ENCODE data around the gene CGN.

Gene CGN

DNA sequence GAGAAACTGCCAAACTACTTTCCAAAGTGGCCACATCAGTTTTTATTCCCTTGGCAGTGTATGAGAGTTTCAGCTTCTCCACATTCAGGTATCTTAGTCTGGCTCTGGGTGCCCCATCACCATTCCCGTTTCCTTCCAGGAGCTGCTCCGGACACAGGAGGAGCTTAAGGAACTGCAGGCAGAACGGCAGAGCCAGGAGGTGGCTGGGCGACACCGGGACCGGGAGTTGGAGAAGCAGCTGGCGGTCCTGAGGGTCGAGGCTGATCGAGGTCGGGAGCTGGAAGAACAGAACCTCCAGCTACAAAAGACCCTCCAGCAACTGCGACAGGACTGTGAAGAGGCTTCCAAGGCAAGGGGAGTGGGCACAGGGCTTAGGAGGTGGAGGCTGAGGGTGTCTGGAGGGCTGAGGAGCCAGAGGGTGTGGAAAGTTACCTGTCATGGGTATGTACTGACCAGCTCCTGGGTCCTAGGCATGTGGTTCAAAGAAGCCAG lies 18.1 kb downstream of the CGN start:
- DNase-seq = no peak

DNA sequence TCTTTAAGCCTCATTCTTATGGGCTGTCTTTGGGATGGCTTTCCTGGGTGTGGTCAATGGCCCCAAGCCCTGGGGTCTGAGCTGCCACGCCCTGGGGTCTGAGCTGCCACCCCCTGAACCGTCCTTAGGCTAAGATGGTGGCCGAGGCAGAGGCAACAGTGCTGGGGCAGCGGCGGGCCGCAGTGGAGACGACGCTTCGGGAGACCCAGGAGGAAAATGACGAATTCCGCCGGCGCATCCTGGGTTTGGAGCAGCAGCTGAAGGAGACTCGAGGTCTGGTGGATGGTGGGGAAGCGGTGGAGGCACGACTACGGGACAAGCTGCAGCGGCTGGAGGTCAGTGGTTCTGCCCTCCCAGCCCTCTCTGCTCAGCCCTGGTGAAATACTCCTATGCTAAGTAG lies 18.6 kb downstream of the CGN start:
- DNase-seq = no peak

DNA sequence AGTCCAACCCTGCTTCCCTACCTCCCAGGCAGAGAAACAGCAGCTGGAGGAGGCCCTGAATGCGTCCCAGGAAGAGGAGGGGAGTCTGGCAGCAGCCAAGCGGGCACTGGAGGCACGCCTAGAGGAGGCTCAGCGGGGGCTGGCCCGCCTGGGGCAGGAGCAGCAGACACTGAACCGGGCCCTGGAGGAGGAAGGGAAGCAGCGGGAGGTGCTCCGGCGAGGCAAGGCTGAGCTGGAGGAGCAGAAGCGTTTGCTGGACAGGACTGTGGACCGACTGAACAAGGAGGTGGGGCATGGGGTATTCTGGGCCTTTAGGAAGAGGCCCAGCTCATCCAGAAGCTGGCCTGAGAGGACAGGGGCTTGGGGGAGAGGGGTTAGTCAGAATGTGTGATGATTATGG lies 19.3 kb downstream of the CGN start:
- DNase-seq = no peak

DNA sequence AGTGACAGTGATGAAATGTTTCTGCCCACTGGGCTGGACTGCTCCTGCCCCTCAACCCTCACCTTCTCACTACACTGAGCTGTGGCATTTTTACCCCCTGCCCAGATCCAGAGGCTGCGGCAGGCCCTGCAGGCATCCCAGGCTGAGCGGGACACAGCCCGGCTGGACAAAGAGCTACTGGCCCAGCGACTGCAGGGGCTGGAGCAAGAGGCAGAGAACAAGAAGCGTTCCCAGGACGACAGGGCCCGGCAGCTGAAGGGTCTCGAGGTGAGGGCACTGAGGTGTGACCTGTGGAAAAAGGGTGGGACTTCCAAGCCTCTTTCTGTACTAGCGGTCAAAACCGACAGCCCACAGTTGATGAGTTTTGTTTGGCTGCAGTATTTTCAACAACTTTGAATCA lies 22.7 kb downstream of the CGN start:
- no peak for DNase-seq

DNA sequence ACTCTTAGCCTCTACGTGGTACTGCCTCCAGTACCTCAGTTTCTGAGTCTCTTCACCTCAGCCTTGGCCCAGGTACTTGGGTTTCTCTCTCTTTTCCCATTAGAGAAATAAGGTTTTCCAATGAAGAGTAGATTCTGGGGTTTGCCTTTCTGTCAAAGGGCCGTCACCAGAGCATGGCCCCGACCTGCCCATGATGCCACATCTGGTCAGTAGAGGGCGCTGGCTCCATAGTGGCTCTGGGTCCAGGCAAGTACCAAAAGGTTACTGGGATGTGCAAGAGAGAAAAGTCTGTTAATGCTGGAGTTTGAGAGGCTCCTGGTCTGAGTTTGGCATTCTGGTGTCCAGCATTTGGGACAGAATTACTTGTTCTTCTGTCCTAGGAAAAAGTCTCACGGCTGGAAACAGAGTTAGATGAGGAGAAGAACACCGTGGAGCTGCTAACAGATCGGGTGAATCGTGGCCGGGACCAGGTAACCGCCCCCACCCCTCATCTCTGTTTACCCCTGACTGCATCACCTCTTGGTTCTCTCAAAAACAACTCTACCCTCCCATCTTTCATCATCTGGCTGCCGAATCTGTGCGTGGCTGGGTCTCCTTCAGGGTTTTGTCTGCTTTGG lies 23.6 kb downstream of the CGN start:
- DNase-seq = peak; percentile 56

DNA sequence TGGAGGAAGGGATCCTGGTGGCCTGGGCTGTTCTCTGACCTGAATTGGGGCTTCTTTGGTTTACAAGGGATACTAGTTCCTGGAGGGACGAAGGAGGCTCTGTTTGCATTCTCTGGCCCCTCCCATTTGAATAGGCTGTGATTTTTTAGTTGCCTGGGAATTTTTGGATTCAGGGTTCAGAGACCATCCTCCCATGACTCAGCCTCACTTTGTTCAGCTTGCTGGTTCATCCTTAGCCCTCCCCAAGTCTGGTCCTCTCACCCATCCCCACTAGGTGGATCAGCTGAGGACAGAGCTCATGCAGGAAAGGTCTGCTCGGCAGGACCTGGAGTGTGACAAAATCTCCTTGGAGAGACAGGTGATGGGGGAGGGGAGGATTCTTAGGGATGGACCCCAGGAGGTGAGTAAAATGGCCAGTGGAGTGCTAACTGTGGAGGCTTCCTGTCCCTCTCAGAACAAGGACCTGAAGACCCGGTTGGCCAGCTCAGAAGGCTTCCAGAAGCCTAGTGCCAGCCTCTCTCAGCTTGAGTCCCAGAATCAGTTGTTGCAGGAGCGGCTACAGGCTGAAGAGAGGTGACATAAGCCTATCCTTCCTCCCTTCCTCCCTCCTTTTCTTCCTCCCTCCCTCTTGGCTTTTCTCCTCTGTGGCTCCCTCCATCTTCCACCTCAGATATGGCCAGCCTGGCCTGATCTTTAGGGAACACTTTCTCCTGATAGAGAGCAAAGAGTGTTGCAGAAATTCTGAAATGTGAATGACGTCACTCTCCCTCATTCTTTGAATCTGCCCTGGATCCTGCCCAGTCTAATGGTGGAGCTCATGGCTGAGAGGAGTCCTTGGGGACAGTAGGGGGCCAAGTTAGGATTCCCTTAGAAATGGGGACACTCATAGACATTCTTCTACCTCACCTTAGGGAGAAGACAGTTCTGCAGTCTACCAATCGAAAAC lies 24.4 kb downstream of the CGN start:
- no peak for DNase-seq

DNA sequence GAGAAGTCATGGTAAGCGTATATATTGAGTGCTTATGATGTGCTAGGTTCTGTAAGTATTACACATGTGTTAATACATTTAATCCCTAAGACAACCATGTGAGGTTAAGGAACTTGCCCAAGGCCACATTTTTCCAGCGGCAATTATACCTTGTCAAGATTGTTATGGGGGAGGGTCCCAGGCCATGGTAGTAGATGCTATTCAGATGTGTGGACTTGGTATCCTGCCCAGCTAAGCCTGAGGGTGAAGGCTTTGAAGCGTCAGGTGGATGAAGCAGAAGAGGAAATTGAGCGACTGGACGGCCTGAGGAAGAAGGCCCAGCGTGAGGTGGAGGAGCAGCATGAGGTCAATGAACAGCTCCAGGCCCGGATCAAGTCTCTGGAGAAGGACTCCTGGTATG lies 25.3 kb downstream of the CGN start:
- no peak for DNase-seq

DNA sequence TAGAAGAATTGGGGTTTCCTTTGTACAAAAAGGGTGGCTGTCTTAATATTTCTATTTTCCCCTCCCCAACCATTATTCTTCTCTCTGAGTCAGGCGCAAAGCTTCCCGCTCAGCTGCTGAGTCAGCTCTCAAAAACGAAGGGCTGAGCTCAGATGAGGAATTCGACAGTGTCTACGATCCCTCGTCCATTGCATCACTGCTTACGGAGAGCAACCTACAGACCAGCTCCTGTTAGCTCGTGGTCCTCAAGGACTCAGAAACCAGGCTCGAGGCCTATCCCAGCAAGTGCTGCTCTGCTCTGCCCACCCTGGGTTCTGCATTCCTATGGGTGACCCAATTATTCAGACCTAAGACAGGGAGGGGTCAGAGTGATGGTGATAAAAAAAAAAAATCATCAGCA lies 25.9 kb downstream of the CGN start:
- DNase-seq = no peak

DNA sequence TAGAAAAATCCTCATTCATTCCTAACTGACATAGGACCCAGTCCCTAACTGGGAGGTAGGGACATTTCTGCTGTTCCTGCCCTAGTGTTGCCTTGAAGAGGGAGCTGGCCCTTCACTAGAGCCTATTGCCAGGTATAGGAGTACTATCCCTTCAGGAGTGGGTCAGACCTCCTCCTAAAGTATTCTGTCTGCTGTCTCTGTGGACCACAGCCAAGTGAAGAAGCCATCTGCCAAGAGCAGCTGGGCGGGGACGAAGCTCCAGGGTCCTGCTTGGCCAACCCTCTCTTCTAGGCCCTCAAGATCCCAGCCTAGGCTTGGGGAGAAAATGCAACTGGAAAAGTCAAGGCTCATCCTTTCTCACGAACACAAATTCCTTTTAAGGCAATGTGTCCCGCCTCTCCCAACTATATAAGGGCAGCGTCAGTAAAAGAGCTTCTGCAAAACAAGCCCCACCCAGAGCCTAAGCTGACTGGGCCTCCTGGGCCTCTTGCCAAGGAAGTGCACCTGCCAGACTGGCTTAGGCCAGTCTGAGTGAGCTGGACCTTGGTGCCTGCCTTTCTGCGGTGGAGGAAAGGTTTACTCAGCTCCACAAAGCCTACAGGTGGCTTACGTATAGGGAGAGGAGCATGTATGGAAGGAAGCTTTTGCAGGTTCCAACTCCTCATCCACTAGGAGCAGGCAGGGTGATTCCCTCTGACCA lies 28.3 kb downstream of the CGN start:
- DNase-seq = peak; percentile 16

DNA sequence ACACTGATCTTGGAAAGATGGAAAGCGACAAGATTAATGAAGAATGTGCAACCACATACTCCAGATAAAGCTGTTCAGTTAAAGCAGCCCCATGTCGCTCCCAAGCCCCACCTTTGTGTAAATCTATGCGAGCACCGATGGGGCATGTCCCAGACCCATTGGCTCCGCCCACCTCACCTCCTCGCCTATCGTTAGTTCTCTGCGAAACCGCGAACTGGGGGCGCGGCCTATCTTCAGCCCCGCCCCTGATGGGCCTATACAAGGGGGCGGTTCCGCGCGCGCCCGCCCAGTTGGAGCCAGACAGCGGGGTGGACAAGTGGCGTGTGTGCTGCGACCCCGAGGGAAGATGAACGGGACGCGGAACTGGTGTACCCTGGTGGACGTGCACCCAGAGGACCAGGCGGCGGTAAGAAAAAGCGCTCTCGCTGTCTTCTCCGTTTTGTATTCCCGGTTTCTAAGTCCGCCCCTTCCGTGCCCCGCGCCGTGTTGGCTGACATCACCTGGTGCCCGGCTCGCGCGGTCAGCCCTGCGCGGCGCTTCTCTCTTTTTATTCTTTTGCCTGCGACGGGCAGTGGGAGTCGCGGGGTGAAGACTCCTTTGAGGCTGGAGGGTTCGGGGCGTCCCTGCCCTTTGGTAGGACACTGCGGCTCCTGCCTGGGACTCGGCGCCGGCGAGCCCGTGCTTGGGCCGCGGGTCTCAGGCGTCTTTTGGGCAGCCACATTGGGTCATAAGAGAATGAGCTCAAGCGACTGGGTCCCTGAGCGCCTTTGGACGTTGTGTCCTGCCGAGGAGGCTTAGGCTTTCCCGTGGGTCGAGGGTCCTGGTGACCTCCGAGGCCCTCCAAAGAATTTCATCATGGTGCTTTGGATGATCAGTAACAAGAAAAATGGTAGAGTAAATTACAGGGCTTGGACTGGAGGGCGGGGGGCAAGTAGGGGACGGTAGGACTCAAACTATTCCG lies 29.1 kb downstream of the CGN start, which contains the start of gene TUFT1:
TUFT1 (plus strand) TSS at position 289 of the 961 bp plus-strand sequence; CDS start at position 347, 58 bp downstream.
- peak; percentile 91 for DNase-seq

DNA sequence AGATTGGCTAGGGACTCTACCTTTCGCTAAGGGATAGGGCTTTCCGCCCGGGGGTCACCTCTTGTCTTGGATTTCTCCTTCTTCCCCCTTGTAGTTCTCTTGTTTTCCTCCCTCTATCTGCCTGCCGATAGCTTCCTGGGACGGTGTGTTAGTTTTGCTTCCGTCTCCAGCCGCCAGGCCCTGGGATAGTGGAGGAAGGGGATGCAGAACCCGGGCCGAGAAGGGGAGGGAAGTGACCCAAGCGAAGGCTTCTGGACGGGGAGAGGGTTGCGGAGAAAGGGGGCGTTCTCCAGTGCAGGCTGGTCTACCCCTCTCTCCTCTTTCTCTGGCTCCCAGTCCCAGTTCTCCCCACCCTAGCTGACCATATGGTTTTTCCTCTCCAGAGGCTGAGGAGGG lies 29.8 kb downstream of the CGN start:
- DNase-seq = no peak

DNA sequence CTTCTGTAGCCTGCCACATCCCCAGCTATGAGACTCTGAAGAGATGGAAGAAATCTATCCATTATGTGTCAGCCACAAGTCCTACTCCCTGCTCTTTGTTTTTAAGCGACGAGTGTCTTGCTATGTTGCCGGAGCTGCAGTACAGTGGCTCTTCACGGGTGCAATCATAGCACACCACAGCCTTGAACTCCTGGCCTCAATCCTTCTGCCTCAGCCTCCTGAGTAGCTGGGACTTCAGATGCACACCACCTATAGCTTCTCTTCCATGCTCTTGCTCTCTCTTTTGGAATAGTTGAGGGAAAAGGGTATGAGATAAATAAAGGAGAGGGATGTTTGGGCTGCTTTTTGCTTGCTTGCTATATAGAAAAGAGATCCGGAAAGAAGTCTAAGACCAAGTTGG lies 30.6 kb downstream of the CGN start:
- DNase-seq = no peak

DNA sequence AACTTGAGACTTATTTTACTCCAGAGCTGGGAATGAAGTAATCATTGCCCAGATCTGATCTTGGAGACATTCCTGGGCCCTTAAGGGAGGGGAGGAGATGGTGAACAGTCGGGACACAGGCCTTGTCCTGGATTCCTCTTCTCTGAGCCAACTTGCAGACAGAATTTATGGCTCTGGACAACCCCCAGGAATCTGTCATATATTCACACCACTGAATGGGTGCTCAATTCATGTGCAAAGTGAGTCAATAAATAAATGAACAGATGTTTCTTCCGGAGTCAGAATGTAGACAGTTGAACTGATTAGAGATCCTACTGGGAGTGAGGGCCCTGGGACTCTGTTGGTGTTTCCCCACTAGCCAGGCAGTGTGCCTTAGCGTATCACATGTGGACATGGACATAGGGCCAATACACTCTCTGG lies 31.5 kb downstream of the CGN start:
- DNase-seq = no peak

DNA sequence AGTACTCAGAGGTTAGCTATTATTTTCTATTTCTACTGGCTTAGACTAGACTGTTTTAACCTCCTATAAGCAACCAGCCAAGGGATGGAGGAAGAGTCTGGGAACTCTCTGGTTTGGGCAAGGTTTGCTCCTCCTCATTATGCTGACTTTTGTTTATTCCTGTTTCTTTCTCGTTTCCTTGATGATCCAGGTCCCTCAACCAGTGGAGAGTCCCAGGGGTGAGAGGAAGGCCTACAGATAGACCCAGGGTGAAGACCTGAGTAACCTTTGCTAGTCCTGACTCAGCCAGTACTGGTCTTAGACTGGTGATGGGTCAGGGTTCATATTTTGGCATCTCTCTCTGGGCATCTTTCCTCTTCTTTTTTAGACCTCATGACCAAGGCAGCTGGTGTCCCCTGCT lies 34.4 kb downstream of the CGN start:
- DNase-seq = no peak

DNA sequence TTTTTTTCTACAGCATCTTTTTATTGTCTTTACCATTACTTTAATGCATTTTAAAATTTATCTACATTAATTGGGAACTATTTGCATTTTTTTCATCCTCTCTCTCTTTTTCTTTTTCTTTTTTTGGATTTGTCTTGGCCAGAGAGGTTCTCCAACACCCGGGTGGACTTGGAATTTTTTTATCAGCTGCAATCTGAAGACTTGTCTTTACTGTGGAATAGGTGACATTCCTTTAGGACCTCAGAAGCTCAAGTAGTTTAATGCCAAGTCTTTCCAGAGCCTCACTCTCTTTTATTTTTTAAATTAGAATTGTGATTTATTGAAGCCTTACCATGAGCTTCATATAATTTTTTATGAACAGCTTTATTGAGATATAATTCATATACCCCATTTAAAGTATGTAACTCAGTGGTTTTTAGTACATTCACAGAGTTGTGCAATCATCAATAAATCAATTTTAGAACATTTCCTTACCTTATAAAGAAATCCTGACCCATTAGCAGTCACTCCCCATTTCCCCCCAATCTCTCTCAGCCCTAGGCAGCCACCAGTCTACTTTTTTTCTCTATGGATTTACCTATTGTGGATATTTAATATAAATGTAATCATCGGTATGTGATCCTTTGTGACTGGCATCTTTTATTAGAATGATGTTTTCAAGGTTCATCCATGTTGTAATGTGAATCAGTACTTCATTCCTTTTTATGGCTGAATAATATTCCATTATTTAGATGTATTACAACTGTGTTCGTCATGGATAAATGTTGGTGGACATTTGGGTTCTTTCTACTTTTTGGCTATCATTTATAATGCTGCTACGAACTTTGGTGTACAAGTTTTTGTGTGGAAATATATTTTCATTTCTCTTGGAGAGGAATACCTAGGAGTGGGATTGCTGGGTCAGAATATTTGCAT lies 35.1 kb downstream of the CGN start:
- no peak for DNase-seq

DNA sequence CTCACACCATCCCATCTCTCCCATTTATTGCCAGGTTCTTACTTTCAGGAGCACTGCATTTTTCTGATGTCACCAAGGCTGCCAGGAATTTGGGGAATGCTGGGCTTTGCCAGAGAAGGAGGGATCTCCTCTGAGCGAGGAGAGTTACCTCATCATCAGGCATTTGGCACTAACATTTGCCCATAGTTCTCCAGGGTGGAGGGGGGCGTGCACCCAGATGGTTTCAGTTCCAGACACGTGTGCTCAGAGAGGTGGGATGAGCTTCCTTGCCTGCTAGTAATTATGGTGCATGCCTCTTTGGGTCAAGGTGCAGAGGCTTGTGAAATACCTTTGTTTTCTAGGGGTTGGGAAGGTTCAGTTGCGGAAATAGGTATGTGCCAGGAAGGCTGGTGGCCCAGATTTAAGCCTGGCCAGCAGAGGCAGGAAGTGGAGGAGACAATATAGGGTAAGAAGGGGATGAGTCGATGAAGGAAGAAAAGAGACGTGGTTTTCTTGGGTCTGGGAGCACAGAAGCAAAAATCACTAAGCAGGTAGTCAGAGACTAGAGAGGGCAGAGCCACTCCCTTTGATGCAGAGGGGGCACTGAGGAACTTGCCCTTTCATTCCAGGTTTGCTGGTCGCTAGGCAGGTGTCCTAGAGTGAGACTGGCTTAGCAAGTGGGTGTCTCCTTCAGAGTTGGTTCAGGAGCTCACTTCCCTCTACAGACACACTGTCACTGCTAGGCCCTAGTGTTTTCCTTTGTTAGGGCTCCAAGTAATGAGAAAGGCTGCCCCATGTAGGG lies 36.1 kb downstream of the CGN start:
- no peak for DNase-seq

DNA sequence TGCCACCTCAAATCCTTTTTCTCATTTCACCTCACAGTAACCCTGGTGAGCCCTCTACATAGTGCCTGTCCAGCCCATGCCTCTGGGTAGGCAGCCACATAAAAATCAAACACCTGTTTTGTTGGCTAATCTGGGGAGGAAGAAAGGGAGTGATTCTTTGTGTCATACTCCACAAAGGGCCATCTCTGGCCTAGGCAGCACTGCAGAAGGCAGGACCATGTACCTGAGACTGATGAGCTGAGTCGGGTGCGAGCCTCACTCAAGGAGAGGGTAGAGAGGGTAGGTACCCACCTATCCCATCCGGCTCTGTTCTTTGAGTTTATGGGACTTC lies 36.7 kb downstream of the CGN start:
- DNase-seq = no peak

DNA sequence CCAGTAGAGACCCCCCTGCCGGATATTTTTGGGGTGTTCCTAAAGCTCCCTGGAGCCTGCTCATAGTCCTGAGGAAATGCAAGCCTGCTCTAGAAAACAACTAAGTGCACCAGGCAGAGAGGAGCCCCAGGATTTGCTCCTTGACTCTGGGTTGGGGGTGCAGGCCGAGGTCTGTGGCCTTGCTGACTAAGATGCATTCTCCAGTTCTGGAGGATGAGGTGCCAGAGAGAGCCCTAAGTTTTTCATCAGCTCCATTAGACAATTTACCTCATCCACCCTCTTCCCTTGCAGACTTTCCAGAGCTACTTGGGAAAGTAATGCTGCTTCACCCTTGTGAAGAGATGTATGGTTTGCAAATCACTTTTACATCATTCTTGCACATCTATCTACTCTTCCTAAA lies 38.0 kb downstream of the CGN start:
- no peak for DNase-seq

DNA sequence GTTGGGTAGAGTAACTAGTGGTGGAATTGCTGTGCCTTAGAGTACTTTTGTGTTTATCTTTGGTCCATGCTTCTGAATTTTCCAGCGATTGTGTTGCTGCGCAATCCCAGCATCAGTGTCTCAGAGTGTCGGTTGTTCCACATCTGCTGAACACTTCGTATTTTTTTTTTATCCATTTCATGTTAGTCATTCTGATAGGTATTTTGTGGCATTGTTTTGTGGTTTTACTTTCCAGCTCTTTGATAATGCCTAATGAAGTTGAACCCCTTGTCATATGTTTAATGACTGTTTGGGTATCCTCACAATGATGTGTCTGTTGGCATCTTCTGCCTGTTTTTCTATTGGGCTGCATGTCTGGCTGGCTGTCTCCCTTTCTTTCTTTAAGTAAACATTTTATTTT lies 42.5 kb downstream of the CGN start:
- DNase-seq = no peak

DNA sequence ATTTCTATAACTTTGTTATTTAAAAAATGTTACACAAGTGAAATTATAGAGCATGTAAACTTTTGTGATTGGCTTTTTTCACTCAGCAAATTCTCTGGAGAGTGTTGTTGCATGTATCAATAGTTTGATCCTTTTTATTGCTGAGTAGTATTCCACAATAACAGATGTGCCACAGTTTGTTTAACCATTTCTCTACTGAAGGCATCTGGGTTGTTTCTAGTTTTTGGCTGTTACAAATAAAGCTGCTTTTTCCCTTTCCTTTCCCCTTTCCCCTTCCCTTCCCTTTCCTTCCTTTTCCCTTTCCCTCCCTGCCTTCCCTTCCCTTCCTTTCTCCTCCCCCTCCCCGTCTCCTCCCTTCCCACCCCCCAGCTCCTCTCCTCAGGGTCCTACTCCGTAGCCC lies 44.9 kb downstream of the CGN start:
- DNase-seq = no peak

DNA sequence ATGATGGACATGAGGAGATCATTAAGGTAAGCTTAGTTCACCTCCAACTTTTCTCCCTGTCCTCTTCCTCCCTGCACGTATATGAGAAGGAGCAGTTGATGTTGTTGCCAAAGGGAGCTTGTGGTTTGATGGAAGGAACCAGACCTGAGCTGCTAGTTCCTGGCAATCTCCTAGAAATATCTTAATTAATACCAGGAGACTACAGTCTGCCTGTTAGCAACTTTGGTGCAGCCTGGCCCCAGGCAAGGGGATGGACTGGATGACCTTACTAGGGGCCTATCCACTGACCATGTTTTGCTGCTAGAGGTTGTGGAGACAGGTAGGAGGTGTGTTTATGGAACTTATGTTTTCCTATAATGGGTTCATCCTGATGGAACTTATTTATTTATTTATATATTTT lies 51.5 kb downstream of the CGN start:
- DNase-seq = no peak

Data from central memory CD4-positive, alpha-beta T cell (primary cell).